Neural cell (in vitro differentiated cells): ENCODE results near the gene COG5. TPM values are rescaled to one million over a fixed set of nuclear protein-coding genes. Genes with fewer than 3 reads are reported as not detected.

ENCODE experiments used
- H2AFZ ChIP-seq: fragments of 200-600, 300-800 bp; sonication (generic), shearing (Covaris generic); 2 replicates; pipeline ENCODE4 v1.6.0; 2014; ENCODE audit warnings: low read depth, mild to moderate bottlenecking, antibody characterized with exemption, low read length, moderate library complexity
- H3F3A ChIP-seq: fragments of 200-600 bp; shearing (Covaris generic); 2 replicates; pipeline ENCODE4 v1.6.1; 2016; ENCODE audit warnings: mild to moderate bottlenecking, moderate library complexity, mixed read lengths, antibody characterized with exemption, low read length; ENCODE audit not compliant: insufficient read depth, poor library complexity, severe bottlenecking
- H3K27ac ChIP-seq: fragments of 200-600, 300-800 bp; sonication (generic), shearing (Covaris generic); 2 replicates; pipeline ENCODE4 v1.5.1; 2014; ENCODE audit warnings: mild to moderate bottlenecking, low read length, moderate library complexity
- H3K27me3 ChIP-seq: fragments of 300-800, 200-600 bp; sonication (generic), shearing (Covaris generic); 2 replicates; pipeline ENCODE4 v1.6.0; 2014; ENCODE audit warnings: mild to moderate bottlenecking, low read depth, low read length, moderate library complexity; ENCODE audit not compliant: insufficient read depth
- H3K36me3 ChIP-seq: fragments of 300-800, 200-600 bp; sonication (generic), shearing (Covaris generic); 2 replicates; pipeline ENCODE4 v1.5.1; 2014; ENCODE audit warnings: mild to moderate bottlenecking, antibody characterized with exemption, low read length, moderate library complexity; ENCODE audit not compliant: insufficient read depth
- H3K4me2 ChIP-seq: fragments of 300-800, 200-600 bp; sonication (generic), shearing (Covaris generic); 2 replicates; pipeline ENCODE4 v1.6.0; 2014; ENCODE audit warnings: mild to moderate bottlenecking, low read length
- H3K4me3 ChIP-seq: fragments of 300-800, 200-600 bp; sonication (generic), shearing (Covaris generic); 2 replicates; pipeline ENCODE4 v1.5.1; 2014; ENCODE audit warnings: mild to moderate bottlenecking, low read length, moderate library complexity
- H3K79me2 ChIP-seq: fragments of 200-600 bp; shearing (Covaris generic); replicated peaks from 2 replicates; pipeline ENCODE4 v1.6.0; 2014; ENCODE audit warnings: mild to moderate bottlenecking, low read length, moderate library complexity; ENCODE audit not compliant: insufficient read depth
- H3K9ac ChIP-seq: fragments of 300-800, 200-600 bp; sonication (generic), shearing (Covaris generic); 2 replicates; pipeline ENCODE4 v1.6.1; 2016; ENCODE audit warnings: mild to moderate bottlenecking, low read length, mixed read lengths
- H3K9me2 ChIP-seq: fragments of 200-600 bp; shearing (Covaris generic); 2 replicates; pipeline ENCODE4 v1.6.1; 2016; ENCODE audit warnings: mild to moderate bottlenecking, low read length, mixed read lengths; ENCODE audit not compliant: insufficient read depth
- H3K9me3 ChIP-seq: fragments of 200-600, 300-800 bp; sonication (generic), shearing (Covaris generic); 2 replicates; pipeline ENCODE4 v1.6.1; 2016; ENCODE audit warnings: mild to moderate bottlenecking, mixed run types, low read length, moderate library complexity, mixed read lengths
- H4K20me1 ChIP-seq: fragments of 200-600 bp; shearing (Covaris generic); 2 replicates; pipeline ENCODE4 v1.6.1; 2016; ENCODE audit warnings: mild to moderate bottlenecking, mixed run types; ENCODE audit not compliant: insufficient read depth
- EP300 ChIP-seq: fragments of 450-650 bp; conservative IDR thresholded peaks from 2 replicates; pipeline ENCODE4 v1.6.1; 2014; ENCODE audit warnings: antibody characterized with exemption, mild to moderate bottlenecking, moderate library complexity; ENCODE audit not compliant: poor library complexity, severe bottlenecking
- EZH2 ChIP-seq: fragments of 200-600, 300-800 bp; shearing (Covaris generic), sonication (generic); IDR thresholded peaks from 2 replicates; pipeline ENCODE4 v1.6.1; 2014; ENCODE audit warnings: antibody characterized with exemption, low read length, borderline replicate concordance, mild to moderate bottlenecking; ENCODE audit not compliant: insufficient read depth, poor library complexity, severe bottlenecking
- MXI1 ChIP-seq: fragments of 450-650 bp; conservative IDR thresholded peaks from 2 replicates; pipeline ENCODE4 v1.6.1; 2014; ENCODE audit warnings: antibody characterized with exemption, mild to moderate bottlenecking; ENCODE audit not compliant: poor library complexity, severe bottlenecking
- POLR2AphosphoS5 ChIP-seq: IDR thresholded peaks from 2 replicates; pipeline ENCODE4 v1.6.1; 2012
- RAD21 ChIP-seq: fragments of 450-650 bp; conservative IDR thresholded peaks from 2 replicates; pipeline ENCODE4 v1.6.1; 2014; ENCODE audit warnings: antibody characterized with exemption, mild to moderate bottlenecking, moderate library complexity
- SMC3 ChIP-seq: fragments of 450-650 bp; conservative IDR thresholded peaks from 2 replicates; pipeline ENCODE4 v1.6.1; 2014; ENCODE audit warnings: antibody characterized with exemption, mild to moderate bottlenecking, moderate library complexity; ENCODE audit not compliant: poor library complexity
- TAF1 ChIP-seq: IDR thresholded peaks from 2 replicates; pipeline ENCODE4 v1.6.1; 2012; ENCODE audit warnings: low read depth
- polyA plus RNA-seq: library from polyadenylated mRNA; depleted of rRNA; stranded (reverse); fragments of >200 nt; gene quantifications from 2 replicates; pipeline ENCODE4 v1.2.3, GENCODE V29; 2014
- TF ChIP-seq, protein P1 (sequence below): IDR thresholded peaks from 2 replicates; pipeline ENCODE4 v1.6.1; 2012; ENCODE audit warnings: borderline replicate concordance
- TF ChIP-seq, protein P2 (sequence below): fragments of 450-650 bp; IDR thresholded peaks from 2 replicates; pipeline ENCODE4 v1.5.1; 2014; ENCODE audit warnings: antibody characterized with exemption, mild to moderate bottlenecking, moderate library complexity; ENCODE audit not compliant: poor library complexity, severe bottlenecking

The COG5 gene
- polyA plus RNA-seq, 1 donor from 2014 or later, result 13.3 TPM

DNA sequence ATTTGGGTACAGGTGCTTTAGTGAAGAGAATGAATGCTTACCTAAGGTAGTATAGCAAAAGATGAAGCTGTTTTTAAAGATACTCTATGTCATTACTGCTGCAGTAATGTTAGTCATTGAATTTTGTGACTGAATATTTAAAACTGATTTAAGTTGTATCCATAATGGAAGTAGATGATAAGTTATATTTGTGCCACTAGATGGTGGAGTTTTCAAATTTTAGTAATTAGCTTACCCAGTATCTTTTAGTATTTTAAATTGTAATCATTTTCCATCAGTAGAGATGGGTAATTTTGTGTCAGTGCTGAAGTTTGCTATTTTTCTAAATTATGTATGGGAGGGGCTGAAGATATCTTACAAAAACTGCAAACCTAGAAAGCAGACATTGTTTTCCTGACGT, 369.7 kb downstream of the COG5 start:
- peaks cover 5% of the 10 kb centered on the region for H3K36me3 ChIP-seq

DNA sequence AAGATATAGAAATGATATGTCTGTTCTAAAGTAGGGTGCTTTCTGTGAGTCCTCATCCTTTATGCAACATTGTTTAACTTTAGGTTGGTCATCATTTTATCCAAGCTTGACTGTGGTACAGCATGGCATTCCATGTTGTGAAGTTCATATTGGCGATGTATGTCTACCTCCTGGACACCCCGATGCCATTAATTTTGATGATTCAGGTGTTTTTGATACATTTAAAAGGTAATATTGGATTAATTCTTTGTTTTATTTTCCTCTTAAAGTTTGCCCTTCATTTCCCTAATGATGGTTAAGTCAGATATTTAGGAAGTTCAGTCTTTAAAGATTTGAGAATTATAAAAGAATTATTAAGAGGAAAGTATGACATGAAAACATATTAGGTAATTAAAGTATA, 373.6 kb downstream of the COG5 start:
- H3K4me2 ChIP-seq, result no peak overlapping the region
- H3K27ac ChIP-seq, result no peak overlapping the region
- H3K27me3 ChIP-seq, result no peaks in the 10 kb centered on the region
- H3K9me3 ChIP-seq, result no peaks in the 10 kb centered on the region
- peaks cover 5% of the 10 kb centered on the region for H3K36me3 ChIP-seq
- H3K9me2 ChIP-seq, result no peaks in the 10 kb centered on the region
- H3K4me3 ChIP-seq, result no peak overlapping the region
- no peak overlapping the region for H3K9ac ChIP-seq
- H4K20me1 ChIP-seq, result no peaks in the 10 kb centered on the region
- TF ChIP-seq SMC3 (no peak), EP300 (no peak), TAF1 (no peak), POLR2AphosphoS5 (no peak), MXI1 (no peak), EZH2 (no peak), RAD21 (no peak)
- TF ChIP-seq, protein P1, sequence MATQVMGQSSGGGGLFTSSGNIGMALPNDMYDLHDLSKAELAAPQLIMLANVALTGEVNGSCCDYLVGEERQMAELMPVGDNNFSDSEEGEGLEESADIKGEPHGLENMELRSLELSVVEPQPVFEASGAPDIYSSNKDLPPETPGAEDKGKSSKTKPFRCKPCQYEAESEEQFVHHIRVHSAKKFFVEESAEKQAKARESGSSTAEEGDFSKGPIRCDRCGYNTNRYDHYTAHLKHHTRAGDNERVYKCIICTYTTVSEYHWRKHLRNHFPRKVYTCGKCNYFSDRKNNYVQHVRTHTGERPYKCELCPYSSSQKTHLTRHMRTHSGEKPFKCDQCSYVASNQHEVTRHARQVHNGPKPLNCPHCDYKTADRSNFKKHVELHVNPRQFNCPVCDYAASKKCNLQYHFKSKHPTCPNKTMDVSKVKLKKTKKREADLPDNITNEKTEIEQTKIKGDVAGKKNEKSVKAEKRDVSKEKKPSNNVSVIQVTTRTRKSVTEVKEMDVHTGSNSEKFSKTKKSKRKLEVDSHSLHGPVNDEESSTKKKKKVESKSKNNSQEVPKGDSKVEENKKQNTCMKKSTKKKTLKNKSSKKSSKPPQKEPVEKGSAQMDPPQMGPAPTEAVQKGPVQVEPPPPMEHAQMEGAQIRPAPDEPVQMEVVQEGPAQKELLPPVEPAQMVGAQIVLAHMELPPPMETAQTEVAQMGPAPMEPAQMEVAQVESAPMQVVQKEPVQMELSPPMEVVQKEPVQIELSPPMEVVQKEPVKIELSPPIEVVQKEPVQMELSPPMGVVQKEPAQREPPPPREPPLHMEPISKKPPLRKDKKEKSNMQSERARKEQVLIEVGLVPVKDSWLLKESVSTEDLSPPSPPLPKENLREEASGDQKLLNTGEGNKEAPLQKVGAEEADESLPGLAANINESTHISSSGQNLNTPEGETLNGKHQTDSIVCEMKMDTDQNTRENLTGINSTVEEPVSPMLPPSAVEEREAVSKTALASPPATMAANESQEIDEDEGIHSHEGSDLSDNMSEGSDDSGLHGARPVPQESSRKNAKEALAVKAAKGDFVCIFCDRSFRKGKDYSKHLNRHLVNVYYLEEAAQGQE, result no peak
- TF ChIP-seq, protein P2, sequence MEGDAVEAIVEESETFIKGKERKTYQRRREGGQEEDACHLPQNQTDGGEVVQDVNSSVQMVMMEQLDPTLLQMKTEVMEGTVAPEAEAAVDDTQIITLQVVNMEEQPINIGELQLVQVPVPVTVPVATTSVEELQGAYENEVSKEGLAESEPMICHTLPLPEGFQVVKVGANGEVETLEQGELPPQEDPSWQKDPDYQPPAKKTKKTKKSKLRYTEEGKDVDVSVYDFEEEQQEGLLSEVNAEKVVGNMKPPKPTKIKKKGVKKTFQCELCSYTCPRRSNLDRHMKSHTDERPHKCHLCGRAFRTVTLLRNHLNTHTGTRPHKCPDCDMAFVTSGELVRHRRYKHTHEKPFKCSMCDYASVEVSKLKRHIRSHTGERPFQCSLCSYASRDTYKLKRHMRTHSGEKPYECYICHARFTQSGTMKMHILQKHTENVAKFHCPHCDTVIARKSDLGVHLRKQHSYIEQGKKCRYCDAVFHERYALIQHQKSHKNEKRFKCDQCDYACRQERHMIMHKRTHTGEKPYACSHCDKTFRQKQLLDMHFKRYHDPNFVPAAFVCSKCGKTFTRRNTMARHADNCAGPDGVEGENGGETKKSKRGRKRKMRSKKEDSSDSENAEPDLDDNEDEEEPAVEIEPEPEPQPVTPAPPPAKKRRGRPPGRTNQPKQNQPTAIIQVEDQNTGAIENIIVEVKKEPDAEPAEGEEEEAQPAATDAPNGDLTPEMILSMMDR, result no peak
- no peaks in the 10 kb centered on the region for H3K79me2 ChIP-seq
- H3F3A ChIP-seq, result no peaks in the 10 kb centered on the region
- no peak overlapping the region for H2AFZ ChIP-seq

More for the DNA sequence above, 369.7 kb downstream of the COG5 start:
- Histone ChIP-seq H2AFZ (no peak overlapping the region), H4K20me1 (no peaks in the 10 kb centered on the region), H3K27ac (no peak overlapping the region), H3K9me3 (no peaks in the 10 kb centered on the region), H3K27me3 (no peaks in the 10 kb centered on the region), H3K79me2 (no peaks in the 10 kb centered on the region), H3K4me2 (no peak overlapping the region), H3K9ac (no peak overlapping the region), H3F3A (no peaks in the 10 kb centered on the region), H3K4me3 (no peak overlapping the region), H3K9me2 (no peaks in the 10 kb centered on the region)
- TF ChIP-seq TAF1, result no peak
- TF ChIP-seq, protein P2, result peak; percentile 42
- TF ChIP-seq POLR2AphosphoS5, result no peak
- TF ChIP-seq RAD21, result no peak
